ENCODE results near the gene PTPRR.
A peak's percentile ranks its signal among the peaks of the same experiment; 100 is the strongest.

PTPRR gene

DNA sequence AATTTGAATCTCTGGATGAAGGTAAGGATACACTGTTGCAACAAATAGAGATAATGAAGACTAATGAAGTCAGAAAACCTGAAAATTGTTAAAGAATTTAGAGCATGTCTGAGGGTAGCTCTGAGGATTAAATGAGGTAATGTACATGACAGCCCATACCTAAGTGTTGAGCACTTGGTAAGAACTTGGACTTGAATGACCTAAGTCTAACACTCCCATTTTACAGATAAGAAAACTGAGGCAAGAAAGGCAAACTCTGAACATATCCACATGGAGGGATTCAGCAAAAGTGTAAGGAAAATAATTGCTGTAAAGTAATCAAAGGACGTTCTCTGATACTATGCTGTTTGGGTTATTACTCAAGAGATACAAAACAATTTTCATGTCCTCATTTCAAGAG, 312.4 kb downstream of the PTPRR start:
- no peak overlapping the region for H4K12ac ChIP-seq (ENCODE audit: low read depth, low read length)
- H2AK5ac ChIP-seq (ENCODE audit: low read length): no peak overlapping the region
- H3K4me1 ChIP-seq (ENCODE audit: control insufficient read depth in 1 of 2, insufficient read depth in 2 of 2, low read length in 2 of 2): peaks cover 2 to 8% of the 10 kb centered on the region in 2 experiments
- no peak overlapping the region for H3K23ac ChIP-seq (ENCODE audit: low read length)
- H3K14ac ChIP-seq (ENCODE audit: low read length): no peak overlapping the region
- H4K91ac ChIP-seq (ENCODE audit: low read depth, low read length): no peak overlapping the region
- WGBS (ENCODE audit: extremely low coverage, insufficient coverage, insufficient read length): no CpG with 5 or more reads among the region's 1 CpG
- H2BK5ac ChIP-seq (ENCODE audit: low read depth, low read length, poor library complexity): no peak overlapping the region
- H3K27ac ChIP-seq (ENCODE audit: low read depth, low read length): no peak overlapping the region
- no peak overlapping the region for H3K18ac ChIP-seq (ENCODE audit: low read length)
- H3K79me2 ChIP-seq (ENCODE audit: control insufficient read depth, insufficient read depth, low read length, poor library complexity): no peaks in the 10 kb centered on the region
- peaks cover 3% of the 10 kb centered on the region for H3K9me3 ChIP-seq (ENCODE audit: insufficient read depth, low read depth, low read length)
- no peaks in the 10 kb centered on the region for H3K79me1 ChIP-seq (ENCODE audit: low read length)
- H3K27me3 ChIP-seq (ENCODE audit: insufficient read depth, low read length): peaks cover 3% of the 10 kb centered on the region
- H2AFZ ChIP-seq (ENCODE audit: insufficient read depth, low read length, poor library complexity): no peak overlapping the region
- no peak overlapping the region for H2BK12ac ChIP-seq (ENCODE audit: low read length)
- no peak overlapping the region for H3K4me3 ChIP-seq (ENCODE audit: low read depth, low read length)
- DNase-seq: peak in 1 of 2 donors; percentile 60
- H4K8ac ChIP-seq (ENCODE audit: low read depth, low read length): no peak overlapping the region
- no peak overlapping the region for H2BK120ac ChIP-seq (ENCODE audit: insufficient read depth, low read length, poor library complexity)
- no peak overlapping the region for H3K4ac ChIP-seq (ENCODE audit: low read depth, low read length)
- H3K4me2 ChIP-seq (ENCODE audit: low read length): no peak overlapping the region
- no peak overlapping the region for H3K9ac ChIP-seq (ENCODE audit: low read length)
- no peaks in the 10 kb centered on the region for H3K36me3 ChIP-seq (ENCODE audit: control insufficient read depth in 1 of 2, insufficient read depth in 2 of 2, low read length in 2 of 2)

DNA sequence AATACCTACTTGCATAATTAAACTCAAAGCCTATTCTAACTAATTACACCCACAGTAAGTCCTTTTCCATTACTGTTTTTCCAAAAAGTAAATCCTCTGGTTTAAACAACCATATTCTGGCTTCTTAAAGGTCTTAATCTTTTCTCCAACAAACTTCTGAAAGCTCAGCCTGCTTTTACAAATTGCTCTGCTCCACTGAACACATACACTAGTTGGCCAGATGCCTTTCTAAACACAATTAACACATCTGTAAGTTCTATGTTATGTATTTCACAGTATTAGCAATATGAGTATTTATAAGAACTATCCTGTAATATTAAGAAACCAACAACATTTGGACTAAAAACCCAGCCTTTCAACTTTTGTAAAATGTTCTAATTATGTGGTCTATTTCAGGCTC, 313.4 kb downstream of the PTPRR start:
- Histone ChIP-seq H3K27ac (ENCODE audit: low read depth, low read length) (no peak overlapping the region), H3K79me1 (ENCODE audit: low read length) (no peaks in the 10 kb centered on the region), H3K4me3 (ENCODE audit: low read depth, low read length) (no peak overlapping the region), H3K18ac (ENCODE audit: low read length) (no peak overlapping the region), H3K9me3 (ENCODE audit: insufficient read depth, low read depth, low read length) (peaks cover 3% of the 10 kb centered on the region), H2BK12ac (ENCODE audit: low read length) (no peak overlapping the region), H3K79me2 (ENCODE audit: control insufficient read depth, insufficient read depth, low read length, poor library complexity) (no peaks in the 10 kb centered on the region), H4K8ac (ENCODE audit: low read depth, low read length) (no peak overlapping the region), H3K14ac (ENCODE audit: low read length) (no peak overlapping the region), H2AK5ac (ENCODE audit: low read length) (no peak overlapping the region), H2AFZ (ENCODE audit: insufficient read depth, low read length, poor library complexity) (no peak overlapping the region), H3K36me3 (ENCODE audit: control insufficient read depth in 1 of 2, insufficient read depth in 2 of 2, low read length in 2 of 2) (no peaks in the 10 kb centered on the region), H2BK5ac (ENCODE audit: low read depth, low read length, poor library complexity) (no peak overlapping the region), H4K91ac (ENCODE audit: low read depth, low read length) (no peak overlapping the region), H3K23ac (ENCODE audit: low read length) (no peak overlapping the region), H3K4me2 (ENCODE audit: low read length) (no peak overlapping the region), H2BK120ac (ENCODE audit: insufficient read depth, low read length, poor library complexity) (no peak overlapping the region), H3K27me3 (ENCODE audit: insufficient read depth, low read length) (peaks cover 3% of the 10 kb centered on the region), H3K9ac (ENCODE audit: low read length) (no peak overlapping the region), H3K4ac (ENCODE audit: low read depth, low read length) (no peak overlapping the region), H3K4me1 (ENCODE audit: control insufficient read depth in 1 of 2, insufficient read depth in 2 of 2, low read length in 2 of 2) (peaks cover 2 to 8% of the 10 kb centered on the region in 2 experiments), H4K12ac (ENCODE audit: low read depth, low read length) (no peak overlapping the region)
- no peak for DNase-seq

DNA sequence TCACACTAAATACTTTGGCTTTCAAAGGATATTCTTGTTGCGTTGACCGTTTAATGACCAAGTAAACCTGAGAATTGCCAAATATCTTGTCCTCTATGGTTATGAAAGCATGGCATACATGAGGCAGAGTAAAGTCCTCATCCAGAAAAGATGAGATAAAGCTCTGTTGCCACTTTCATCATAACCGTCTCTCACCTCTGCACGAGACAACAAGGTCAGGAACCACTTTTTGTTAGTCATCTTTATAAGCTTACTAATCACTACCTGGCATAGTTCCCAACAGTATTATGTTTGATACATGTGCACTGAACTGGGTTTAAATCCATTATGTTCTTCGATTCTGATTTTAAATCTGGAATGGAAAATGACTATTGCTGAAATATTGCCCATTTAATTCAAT, 314.6 kb downstream of the PTPRR start:
- Histone ChIP-seq H4K8ac (ENCODE audit: low read depth, low read length) (no peak overlapping the region), H3K79me2 (ENCODE audit: control insufficient read depth, insufficient read depth, low read length, poor library complexity) (no peaks in the 10 kb centered on the region), H3K14ac (ENCODE audit: low read length) (no peak overlapping the region), H4K12ac (ENCODE audit: low read depth, low read length) (no peak overlapping the region), H3K36me3 (ENCODE audit: control insufficient read depth in 1 of 2, insufficient read depth in 2 of 2, low read length in 2 of 2) (no peaks in the 10 kb centered on the region), H2AK5ac (ENCODE audit: low read length) (no peak overlapping the region), H3K4me2 (ENCODE audit: low read length) (no peak overlapping the region), H3K4me1 (ENCODE audit: control insufficient read depth in 1 of 2, insufficient read depth in 2 of 2, low read length in 2 of 2) (peaks cover 2 to 8% of the 10 kb centered on the region in 2 experiments), H3K9ac (ENCODE audit: low read length) (no peak overlapping the region), H3K27ac (ENCODE audit: low read depth, low read length) (no peak overlapping the region), H3K18ac (ENCODE audit: low read length) (no peak overlapping the region), H3K4ac (ENCODE audit: low read depth, low read length) (no peak overlapping the region), H2BK5ac (ENCODE audit: low read depth, low read length, poor library complexity) (no peak overlapping the region), H2BK12ac (ENCODE audit: low read length) (no peak overlapping the region), H3K79me1 (ENCODE audit: low read length) (no peaks in the 10 kb centered on the region), H3K4me3 (ENCODE audit: low read depth, low read length) (no peak overlapping the region), H2AFZ (ENCODE audit: insufficient read depth, low read length, poor library complexity) (no peak overlapping the region), H3K27me3 (ENCODE audit: insufficient read depth, low read length) (peaks cover 3% of the 10 kb centered on the region), H4K91ac (ENCODE audit: low read depth, low read length) (no peak overlapping the region), H3K9me3 (ENCODE audit: insufficient read depth, low read depth, low read length) (peaks cover 3% of the 10 kb centered on the region), H3K23ac (ENCODE audit: low read length) (no peak overlapping the region), H2BK120ac (ENCODE audit: insufficient read depth, low read length, poor library complexity) (no peak overlapping the region)
- no CpG with 5 or more reads among the region's 5 CpGs for WGBS (ENCODE audit: extremely low coverage, insufficient coverage, insufficient read length)
- DNase-seq: no peak

DNA sequence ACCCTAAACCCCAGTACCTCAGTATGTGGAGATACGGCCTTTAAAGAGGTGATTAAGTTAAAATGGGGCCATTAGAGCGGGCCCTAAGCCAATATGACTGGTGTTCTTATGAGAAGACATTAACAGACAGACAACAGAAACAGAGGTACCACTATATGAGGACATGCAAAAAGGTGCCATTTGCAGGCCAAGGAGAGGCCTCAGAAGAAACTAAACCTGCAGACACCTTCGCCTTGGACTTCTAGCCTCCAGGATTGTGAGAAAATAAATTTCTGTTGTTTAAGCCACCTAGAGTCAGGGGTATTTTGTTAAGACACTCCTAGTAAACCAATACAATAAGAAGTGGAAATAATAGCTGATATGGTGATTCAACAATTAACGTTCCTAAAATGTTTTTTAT, 315.9 kb downstream of the PTPRR start:
- Histone ChIP-seq H3K23ac (ENCODE audit: low read length) (no peak overlapping the region), H2BK120ac (ENCODE audit: insufficient read depth, low read length, poor library complexity) (no peak overlapping the region), H3K27me3 (ENCODE audit: insufficient read depth, low read length) (peaks cover 1% of the 10 kb centered on the region), H3K18ac (ENCODE audit: low read length) (no peak overlapping the region), H4K12ac (ENCODE audit: low read depth, low read length) (no peak overlapping the region), H4K91ac (ENCODE audit: low read depth, low read length) (no peak overlapping the region), H4K8ac (ENCODE audit: low read depth, low read length) (no peak overlapping the region), H3K9me3 (ENCODE audit: insufficient read depth, low read depth, low read length) (peaks cover 3% of the 10 kb centered on the region), H2AFZ (ENCODE audit: insufficient read depth, low read length, poor library complexity) (no peak overlapping the region), H3K36me3 (ENCODE audit: control insufficient read depth in 1 of 2, insufficient read depth in 2 of 2, low read length in 2 of 2) (no peaks in the 10 kb centered on the region), H3K4ac (ENCODE audit: low read depth, low read length) (no peak overlapping the region), H2AK5ac (ENCODE audit: low read length) (no peak overlapping the region), H3K4me1 (ENCODE audit: control insufficient read depth in 1 of 2, insufficient read depth in 2 of 2, low read length in 2 of 2) (peaks cover 2 to 4% of the 10 kb centered on the region in 2 experiments), H3K9ac (ENCODE audit: low read length) (no peak overlapping the region), H3K4me3 (ENCODE audit: low read depth, low read length) (no peak overlapping the region), H2BK12ac (ENCODE audit: low read length) (no peak overlapping the region), H3K79me2 (ENCODE audit: control insufficient read depth, insufficient read depth, low read length, poor library complexity) (no peaks in the 10 kb centered on the region), H3K14ac (ENCODE audit: low read length) (no peak overlapping the region), H3K79me1 (ENCODE audit: low read length) (no peaks in the 10 kb centered on the region), H3K27ac (ENCODE audit: low read depth, low read length) (no peak overlapping the region), H3K4me2 (ENCODE audit: low read length) (no peak overlapping the region), H2BK5ac (ENCODE audit: low read depth, low read length, poor library complexity) (no peak overlapping the region)
- no peak for DNase-seq
- no CpG with 5 or more reads among the region's 4 CpGs for WGBS (ENCODE audit: extremely low coverage, insufficient coverage, insufficient read length)
